Measurements from ENCODE around the gene POLE2. TPM values are rescaled to one million over a fixed set of nuclear protein-coding genes. Genes with fewer than 3 reads are reported as not detected.

Gene POLE2
- total RNA-seq, 1 donor from 2014 or later, result 2.4 TPM

GRCh38 chr14:49637534-49638078 is 50.4 kb downstream of the POLE2 start:
- peaks cover 9% of the 10 kb centered on the region for H3K4me1 Mint-ChIP-seq (ENCODE audit: low read depth, unreplicated experiment)
- peaks cover 13% of the 10 kb centered on the region for H3K27me3 Mint-ChIP-seq (ENCODE audit: unreplicated experiment)
- no peak overlapping the region for H3K27ac Mint-ChIP-seq (ENCODE audit: unreplicated experiment)
- no peak for TF ChIP-seq CTCF (IDR thresholded peaks at IDR 0.05; ENCODE audit: partially characterized antibody, unreplicated experiment)
- DNase-seq, result no peak
- no peaks in the 10 kb centered on the region for H3K36me3 Mint-ChIP-seq (ENCODE audit: unreplicated experiment)
- H3K9me3 Mint-ChIP-seq (ENCODE audit: unreplicated experiment), result peaks cover 11% of the 10 kb centered on the region
- no peak overlapping the region for H3K4me3 Mint-ChIP-seq (ENCODE audit: unreplicated experiment)

- Mint-ChIP-seq H3K4me3 (ENCODE audit: unreplicated experiment) (peak overlapping the region; percentile 61), H3K4me1 (ENCODE audit: low read depth, unreplicated experiment) (peaks cover 6% of the 10 kb centered on the region), H3K9me3 (ENCODE audit: unreplicated experiment) (peaks cover 11% of the 10 kb centered on the region), H3K27ac (ENCODE audit: unreplicated experiment) (no peak overlapping the region), H3K36me3 (ENCODE audit: unreplicated experiment) (no peaks in the 10 kb centered on the region), H3K27me3 (ENCODE audit: unreplicated experiment) (peaks cover 13% of the 10 kb centered on the region)
- no peak for TF ChIP-seq CTCF (IDR thresholded peaks at IDR 0.05; ENCODE audit: partially characterized antibody, unreplicated experiment)
- DNase-seq, result no peak
Observed at GRCh38 chr14:49636866-49637265, 51.1 kb downstream of the POLE2 start.

- peaks cover 12% of the 10 kb centered on the region for H3K9me3 Mint-ChIP-seq (ENCODE audit: unreplicated experiment)
- TF ChIP-seq CTCF (IDR thresholded peaks at IDR 0.05; ENCODE audit: partially characterized antibody, unreplicated experiment), result no peak
- no peaks in the 10 kb centered on the region for H3K36me3 Mint-ChIP-seq (ENCODE audit: unreplicated experiment)
- peaks cover 13% of the 10 kb centered on the region for H3K27me3 Mint-ChIP-seq (ENCODE audit: unreplicated experiment)
- peak; percentile 64 for DNase-seq
- H3K4me1 Mint-ChIP-seq (ENCODE audit: low read depth, unreplicated experiment), result peaks cover 8% of the 10 kb centered on the region
- H3K4me3 Mint-ChIP-seq (ENCODE audit: unreplicated experiment), result peak within 1 kb of the TSS; percentile 100
- peak within 1 kb of the TSS; percentile 98 for H3K27ac Mint-ChIP-seq (ENCODE audit: unreplicated experiment)
Observed at GRCh38 chr14:49634547-49635334, 53.3 kb downstream of the POLE2 start, which contains the start of gene DNAAF2. Gene DNAAF2, minus strand, starts transcription at chr14:49635244. Its CDS starts 95 bp downstream, at chr14:49635149.

GRCh38 chr14:49633640-49634546 is 54.1 kb downstream of the POLE2 start:
- peak; percentile 97 for DNase-seq
- H3K4me3 Mint-ChIP-seq (ENCODE audit: unreplicated experiment), result peak overlapping the region; percentile 99
- peaks cover 13% of the 10 kb centered on the region for H3K27me3 Mint-ChIP-seq (ENCODE audit: unreplicated experiment)
- peak; percentile 80 for TF ChIP-seq CTCF (IDR thresholded peaks at IDR 0.05; ENCODE audit: partially characterized antibody, unreplicated experiment)
- peaks cover 12% of the 10 kb centered on the region for H3K9me3 Mint-ChIP-seq (ENCODE audit: unreplicated experiment)
- H3K4me1 Mint-ChIP-seq (ENCODE audit: low read depth, unreplicated experiment), result peaks cover 8% of the 10 kb centered on the region
- H3K27ac Mint-ChIP-seq (ENCODE audit: unreplicated experiment), result peak overlapping the region; percentile 99
- no peaks in the 10 kb centered on the region for H3K36me3 Mint-ChIP-seq (ENCODE audit: unreplicated experiment)
